Central memory CD4-positive, alpha-beta T cell (primary cell): ENCODE results near the gene RNF14.
A peak's percentile ranks its signal among the peaks of the same experiment; 100 is the strongest.

Source experiments
- DNase-seq: peaks from one replicate; pipeline ENCODE4 v3.0.0; 2022

The RNF14 gene

DNA sequence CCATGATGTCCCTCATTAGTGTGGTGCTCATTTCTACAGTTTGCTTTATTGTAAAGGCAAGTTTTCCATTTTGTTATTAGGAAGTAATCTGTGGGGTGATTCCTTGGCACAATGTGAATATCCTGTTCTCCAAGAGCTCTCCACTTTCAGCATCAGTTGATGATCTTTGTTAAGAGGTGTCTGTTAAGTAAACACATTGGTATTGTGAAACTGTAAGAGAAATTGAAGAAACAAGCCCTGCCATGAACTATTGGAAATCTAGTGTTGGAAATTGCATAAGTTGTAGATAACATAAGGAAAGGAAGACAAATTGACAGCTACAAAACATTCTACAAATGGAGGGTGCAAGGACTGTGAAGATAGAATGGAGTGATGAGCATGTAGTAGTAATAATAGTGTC lies 17.2 kb downstream of the RNF14 start:
- no peak for DNase-seq

DNA sequence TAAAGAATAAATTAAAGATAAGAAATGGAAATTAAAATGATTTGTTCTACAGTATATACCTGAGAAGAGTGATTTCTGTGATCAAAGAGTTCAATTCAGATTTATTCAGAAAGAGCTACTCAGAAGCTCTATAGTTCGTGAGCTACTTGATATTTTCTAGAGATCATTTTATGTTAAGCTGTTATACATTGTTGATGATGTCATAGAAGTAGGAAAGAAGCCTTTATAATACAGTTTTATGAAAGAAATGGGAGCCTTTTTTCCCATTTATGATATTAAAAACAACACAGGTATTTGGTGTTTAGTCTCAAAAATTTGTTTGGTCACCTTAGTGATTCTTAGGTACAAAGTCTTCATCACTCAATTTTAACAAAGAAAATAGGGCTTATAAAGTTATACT lies 20.8 kb downstream of the RNF14 start:
- DNase-seq: no peak

DNA sequence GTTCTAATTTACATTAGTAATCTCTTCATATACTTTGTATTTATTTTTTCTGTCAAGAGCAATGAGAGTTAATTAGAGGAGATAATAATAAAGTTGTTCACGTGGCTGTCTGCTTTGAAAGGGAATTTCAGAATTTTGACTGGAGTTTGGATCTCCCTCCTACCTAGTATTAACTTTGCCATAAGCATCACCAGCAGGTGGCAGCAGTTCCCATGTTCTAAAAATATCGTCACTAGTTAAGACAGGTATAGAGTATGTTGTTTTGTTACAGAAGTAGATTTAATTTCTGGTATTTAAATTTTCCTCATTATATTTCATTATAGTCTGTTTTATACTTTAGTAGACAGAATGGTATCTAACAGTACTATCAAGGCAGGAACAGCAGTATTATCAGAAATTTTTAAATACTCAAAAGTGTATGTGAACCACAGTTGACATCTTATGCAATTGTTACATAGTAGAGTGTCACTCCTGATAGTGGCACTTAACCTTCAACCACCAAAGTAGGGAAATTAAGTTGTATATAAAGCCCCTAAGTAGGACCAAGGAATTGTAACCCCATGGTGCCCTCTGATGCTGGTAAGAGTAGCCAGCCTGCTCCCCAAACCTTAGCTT lies 23.6 kb downstream of the RNF14 start:
- DNase-seq: peak; percentile 61

DNA sequence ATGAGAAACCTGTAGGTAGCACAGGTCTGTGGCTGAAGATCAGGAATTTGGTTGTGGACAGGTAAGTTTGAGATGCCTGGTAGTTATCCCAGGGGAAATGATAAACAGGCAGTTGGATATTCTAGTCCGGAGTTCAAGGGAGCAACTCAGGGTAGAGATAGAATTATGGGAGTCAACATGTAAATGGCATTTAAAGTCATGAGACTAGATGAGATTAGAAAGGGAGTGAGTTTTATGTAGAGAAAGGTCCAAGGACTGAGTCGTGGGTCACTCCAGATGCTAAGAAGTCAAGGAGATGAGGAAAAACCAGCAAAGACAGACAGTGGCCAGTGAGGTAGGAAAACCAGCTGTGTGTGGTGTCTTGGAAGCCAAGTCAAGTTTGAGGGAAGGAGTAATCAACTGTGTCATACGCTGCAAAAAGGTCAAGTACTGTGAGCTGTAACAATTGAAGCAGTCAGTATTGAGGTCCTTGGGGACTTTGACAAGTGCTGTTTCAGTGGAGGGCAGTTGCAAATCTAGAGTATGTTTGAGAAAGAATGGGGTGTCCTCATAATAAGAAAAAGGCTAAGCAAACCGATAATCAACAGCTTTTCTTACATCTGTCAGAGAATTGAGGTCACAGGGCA lies 25.7 kb downstream of the RNF14 start:
- no peak for DNase-seq

DNA sequence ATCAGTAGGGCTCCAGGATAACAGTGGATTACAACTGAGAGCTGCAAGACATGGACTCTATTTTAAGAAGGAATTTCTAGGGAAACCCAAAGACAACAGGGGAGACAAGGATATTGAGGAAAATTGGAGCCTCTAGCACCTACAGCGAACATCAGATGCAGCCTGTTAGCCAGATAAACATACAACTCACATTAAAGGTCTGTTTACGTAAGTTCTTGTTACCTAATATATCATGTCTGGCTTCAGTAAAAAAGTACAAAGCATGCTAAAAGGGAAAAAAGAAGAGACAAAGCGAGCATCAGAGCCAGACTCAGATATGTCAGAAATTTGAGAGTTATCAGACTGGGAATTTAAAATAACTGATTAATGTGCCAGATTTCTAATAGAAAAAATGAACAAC lies 26.8 kb downstream of the RNF14 start:
- DNase-seq: no peak

DNA sequence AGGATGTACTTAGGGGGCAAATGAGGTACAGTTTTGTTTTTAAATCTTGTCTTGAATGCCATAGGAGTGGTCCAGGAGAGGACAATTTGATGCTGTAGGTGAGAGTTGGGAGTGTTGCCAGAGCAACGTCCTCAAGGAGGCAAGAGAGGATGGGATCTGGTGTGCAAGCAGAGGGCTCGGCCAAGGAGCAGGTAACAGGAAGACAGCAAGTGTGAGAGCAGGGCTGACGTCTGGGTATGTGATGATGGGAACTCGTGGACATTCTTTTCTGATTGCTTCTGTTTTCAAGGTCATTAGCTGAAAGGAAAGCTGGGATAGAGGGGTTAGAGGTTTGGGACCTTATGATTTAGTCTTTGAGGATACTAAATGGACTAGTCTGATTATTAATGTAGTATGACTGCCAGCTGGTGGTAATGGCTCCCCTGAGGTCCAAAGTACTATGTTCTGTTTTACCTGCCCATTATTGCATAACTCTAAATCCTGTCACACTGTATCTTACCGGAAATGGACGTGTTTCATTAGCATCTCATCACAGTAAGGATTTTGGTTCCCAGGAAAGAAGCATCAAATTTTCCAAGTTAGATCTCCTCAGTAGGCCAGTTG lies 28.6 kb downstream of the RNF14 start:
- no peak for DNase-seq

DNA sequence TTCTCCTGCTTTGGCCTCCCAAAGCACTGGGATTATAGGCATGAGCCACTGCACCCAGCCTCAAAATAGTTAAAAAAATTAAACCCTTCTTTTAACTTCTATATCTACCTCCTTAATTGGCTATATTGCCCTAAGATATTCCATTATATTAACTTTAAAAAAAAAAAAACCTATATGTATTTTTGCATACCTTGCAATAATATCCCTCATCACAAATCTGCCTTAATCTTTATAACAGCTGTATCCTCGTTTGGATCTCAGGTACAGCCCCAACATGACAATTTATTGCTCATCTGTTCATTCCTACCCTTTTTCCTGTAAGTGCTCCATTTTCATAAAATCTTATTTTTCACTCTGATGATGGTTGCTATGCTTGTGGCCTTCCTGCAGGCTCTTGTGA lies 31.3 kb downstream of the RNF14 start:
- DNase-seq: no peak

DNA sequence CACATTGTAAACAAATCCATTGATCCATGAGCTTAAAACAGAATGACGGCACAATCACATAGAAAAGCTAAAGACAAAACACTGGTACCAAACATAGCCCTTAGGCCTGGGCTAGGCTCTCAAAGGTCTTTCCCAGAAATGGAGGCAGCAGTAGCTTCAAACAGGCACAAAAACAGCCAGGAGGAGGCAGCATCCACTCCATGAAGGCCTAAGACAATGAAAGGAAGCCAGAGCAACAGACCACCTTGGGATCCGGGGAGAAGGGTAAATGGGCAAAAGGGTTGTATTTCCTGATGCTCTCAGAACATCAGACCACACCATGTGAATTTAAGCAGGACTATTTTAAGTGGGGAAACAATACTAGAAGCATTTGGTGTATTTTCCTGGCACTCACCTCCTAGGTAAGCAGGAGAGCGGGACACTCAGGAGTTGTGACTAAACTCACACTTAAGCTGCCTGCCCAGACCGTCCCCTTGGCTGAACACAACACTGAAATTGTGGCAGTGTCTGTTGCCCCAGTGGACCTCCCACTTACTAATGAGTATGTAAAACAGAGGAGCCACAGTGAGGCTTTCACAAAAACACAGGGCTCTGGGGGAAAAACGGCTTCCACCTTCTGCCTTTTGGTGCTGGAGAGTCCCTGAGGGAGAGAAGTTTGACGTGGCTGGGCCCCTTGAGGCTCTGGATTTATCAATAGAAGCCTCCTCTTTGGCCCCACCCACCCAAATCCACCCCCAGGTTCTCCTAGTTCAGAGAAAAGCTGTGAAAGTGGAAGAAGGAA lies 32.0 kb downstream of the RNF14 start:
- no peak for DNase-seq

DNA sequence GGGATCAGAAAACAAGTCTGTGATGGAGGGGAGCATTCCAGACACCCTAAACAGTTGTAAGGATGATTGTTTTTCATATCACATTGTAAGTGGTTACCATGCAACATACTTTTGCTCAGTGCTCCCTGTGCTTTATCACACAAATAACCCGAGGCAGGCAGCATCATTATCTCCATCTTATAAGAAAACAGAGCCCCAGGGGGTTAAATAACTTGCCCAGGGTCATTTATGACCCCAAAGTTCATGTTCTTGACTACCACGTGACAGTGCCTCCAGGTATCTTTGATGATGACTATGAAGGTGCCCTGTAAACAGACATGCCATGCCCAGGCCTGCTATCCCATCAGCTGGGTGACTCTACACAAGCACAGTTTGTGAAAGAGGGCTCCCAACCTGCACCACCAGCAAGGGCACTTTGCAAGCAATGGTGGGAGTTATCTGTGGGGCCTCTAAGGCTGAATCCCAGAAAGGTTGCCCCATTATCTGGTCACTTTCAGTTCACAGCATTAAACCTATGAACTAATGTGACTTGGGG lies 34.4 kb downstream of the RNF14 start:
- no peak for DNase-seq

DNA sequence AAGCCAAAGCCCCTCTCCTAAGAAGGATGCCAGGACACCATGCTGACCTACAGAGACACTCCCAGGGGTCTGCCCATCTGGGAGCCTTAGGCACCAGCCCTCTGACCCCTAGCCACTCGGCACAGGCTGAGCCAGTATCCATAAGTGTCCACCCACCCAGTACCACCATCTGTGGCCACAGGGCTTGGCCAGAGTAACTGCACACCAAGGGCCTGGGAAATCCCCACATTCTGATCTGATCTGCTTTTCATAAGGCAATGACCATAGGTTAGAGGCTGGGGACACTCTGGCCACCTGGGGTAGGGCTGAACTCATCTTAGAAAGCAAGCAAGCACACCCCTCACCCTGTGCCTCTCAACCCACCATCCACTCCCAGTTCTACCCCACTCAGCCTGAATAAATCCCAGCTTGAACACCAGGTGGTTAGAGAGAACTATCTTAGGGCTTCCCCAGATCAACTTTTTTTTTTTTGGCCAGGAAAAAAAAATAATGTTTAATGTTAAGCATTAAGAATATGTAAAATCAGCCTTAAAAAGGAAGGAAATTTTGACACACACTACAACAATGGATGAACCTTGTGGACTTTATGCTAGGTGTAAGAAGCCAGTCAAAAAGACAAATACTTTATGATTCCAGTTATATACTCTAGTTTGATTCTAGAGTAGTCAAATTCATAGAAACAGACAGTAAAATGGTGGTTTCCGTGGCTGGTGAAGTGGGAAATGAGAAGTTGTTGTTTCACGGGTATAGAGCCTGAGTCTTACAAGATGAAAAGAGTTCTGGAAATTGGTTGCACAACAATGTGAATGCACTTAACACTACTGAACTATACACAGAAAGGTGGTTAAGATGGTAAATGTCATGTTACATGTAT lies 37.7 kb downstream of the RNF14 start:
- DNase-seq: peak; percentile 19

DNA sequence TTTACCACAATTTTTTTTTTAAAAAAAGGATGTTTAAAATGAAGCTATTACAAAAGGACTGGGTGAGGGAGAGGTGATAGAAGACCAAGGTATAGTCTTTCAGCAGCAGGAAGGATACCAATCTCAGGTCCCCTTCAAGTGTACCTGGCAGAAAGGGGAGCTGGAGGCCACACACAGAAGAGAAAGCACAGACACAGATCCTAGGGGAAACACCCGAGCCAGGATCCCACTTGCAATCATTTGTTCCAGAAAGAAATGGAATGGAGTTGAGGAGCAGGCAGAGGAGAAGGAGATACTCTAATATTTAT lies 38.3 kb downstream of the RNF14 start:
- DNase-seq: no peak

DNA sequence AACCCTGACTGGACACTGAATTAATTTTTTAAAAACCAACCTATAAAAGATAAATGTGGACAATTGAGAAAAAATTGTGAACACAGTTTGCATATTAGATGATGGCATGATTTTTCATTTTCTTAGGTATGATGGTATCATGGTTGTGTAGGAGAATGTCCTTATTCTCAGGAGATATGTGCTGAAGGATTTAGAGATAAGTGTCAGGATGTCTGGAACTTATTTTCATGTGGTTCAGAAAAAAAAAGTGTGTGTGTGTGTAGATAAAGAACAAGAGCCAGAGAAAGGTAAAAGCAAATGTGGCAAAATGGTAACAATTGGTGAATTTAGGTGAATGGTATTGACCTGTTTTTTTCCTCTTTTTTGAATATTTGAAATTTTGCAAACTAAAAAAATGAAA lies 39.9 kb downstream of the RNF14 start:
- no peak for DNase-seq

DNA sequence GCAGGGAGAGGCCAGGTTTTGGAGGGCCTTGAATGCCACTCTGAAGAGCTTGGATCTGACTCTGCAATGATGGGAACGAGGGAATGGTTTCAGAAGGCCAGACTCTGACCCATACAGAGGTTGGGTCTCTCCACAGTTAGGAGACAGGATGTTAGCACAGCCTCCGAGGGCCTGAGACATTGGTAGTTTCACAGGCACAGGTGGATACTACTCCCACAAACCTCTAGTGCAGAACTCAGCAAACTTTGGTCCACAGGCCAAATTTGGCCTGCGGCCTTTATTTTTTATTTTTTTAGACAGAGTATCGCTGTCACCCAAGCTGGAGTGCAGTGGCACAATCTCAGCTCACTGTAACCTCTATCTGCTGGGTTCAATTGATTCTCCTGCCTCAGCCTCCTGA lies 41.0 kb downstream of the RNF14 start:
- DNase-seq: no peak

DNA sequence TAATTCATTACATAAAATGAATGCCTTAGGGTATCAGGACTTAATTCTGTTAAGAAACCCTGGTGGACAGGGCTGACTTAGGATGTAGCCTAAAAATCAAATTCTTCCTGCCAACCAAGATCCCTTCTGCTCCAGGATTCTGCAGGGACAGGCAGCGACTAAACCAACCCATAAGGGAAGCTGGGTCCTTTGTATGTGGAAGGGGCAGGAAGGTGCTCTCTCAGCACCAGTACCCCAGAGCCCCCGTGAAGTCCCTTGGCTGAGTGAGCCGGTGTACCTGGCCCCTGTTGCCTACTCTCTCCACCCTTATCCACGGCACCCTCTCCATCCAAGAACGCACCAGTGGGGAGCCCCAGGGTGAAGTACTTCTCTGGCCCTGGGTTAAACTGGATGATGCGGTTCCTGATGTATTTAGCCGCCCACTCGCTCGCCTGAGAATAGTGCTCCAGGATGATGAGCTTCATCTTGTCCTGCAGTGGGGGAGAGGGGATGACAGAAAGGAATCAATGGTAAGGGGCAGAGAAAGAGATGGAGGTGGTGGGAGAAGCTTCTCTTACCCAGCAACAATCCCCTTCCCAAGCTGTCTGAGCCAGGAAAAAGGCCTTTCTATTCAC lies 42.8 kb downstream of the RNF14 start:
- no peak for DNase-seq

DNA sequence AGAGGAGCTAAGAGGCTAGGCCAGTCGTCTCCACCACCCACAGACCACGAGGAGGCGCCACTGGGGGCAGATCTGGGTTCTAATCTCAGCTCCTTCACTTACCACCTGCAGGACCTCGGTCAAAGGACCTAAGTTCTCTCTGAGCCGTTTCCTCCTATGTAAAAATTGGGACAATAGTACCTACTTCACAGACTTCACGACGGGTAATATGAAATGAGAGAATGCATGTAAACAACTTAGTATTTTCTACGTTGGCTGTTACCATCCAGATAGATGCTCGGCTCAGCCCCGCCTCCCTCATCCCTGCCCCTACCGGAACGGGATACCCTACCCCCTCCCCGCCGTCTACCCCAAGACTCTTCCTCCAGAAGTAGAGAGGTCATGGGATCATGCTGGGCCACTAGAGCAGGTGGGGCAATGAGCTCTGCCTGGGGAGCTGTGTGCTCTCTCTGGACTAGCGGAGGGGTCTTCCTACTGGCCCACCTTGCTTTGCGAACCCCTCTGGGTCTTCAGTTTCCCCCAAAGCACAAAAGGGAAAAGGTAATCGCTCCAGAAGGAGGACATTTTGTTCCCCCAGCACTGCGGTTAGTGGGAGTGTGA lies 43.4 kb downstream of the RNF14 start:
- peak; percentile 21 for DNase-seq

DNA sequence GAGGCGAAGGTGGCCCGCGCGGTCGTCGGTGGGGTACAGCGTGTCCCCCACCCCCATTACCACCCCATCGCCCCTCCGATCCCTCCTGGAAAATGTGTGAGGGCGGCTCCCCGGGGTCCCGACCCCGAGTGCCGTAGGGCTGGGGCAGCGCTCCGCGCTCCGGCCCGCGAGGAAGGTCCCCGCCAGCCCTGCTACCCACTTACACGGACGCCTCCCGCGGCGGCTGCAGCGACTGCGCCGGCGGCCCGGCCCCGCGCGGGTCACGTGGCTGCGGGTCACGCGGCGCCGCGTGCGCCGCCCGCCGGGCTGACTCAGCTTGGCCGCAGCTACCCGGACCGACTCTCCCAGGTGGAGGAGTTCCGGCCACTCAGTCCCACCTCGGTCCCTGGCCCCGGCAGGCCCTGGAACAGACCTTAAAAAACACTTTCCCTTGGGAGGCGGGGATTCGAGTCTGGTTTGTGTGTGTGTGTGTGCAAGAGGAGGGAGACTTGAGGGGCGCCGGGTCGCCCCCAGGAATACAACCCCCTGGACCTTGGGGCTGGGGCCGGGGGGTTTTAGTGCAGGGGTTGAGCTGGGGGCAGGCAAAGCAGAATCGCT lies 44.0 kb downstream of the RNF14 start, which contains the start of gene GNPDA1:
Gene GNPDA1 (minus strand): TSS at position 236 of the 597 bp plus-strand sequence. CDS start 992 bp downstream, outside the sequence.
- peak; percentile 67 for DNase-seq

DNA sequence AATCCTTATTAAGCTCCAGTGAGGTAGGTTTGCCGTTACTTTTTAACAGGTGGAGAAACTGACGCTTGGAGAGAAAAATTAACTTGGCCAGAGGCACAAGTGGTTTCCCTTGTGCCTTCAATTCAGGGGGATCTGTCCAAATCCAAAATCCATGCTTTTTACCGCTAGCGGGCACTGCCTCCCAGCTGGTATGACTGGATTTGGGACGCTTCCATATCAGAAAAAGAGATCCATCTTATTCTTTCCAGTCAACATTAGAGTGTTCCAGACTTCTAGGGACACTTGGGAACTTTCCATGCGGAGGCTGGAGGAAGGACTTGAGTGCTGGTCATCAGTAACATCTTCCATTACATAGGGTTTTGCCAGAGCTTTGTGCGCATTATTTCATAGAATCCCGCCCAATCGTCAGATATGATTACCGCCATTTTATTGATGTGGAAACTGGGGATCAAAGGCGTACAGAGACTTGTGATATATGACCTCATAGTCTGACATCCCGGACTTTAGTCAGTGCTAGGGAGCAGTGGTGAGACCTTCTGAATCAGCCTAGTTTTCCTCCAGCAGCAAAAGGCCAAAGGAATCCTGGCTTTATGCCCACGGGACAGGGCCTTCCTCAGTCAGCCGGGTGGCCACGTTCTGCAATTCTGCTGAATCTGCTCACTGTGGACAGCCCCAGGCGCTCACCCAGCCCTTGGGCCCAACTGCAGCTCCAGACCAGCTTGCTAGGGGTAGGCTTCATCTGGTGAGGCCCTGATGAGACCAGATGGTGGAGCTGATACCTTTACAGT lies 45.0 kb downstream of the RNF14 start:
- no peak for DNase-seq

DNA sequence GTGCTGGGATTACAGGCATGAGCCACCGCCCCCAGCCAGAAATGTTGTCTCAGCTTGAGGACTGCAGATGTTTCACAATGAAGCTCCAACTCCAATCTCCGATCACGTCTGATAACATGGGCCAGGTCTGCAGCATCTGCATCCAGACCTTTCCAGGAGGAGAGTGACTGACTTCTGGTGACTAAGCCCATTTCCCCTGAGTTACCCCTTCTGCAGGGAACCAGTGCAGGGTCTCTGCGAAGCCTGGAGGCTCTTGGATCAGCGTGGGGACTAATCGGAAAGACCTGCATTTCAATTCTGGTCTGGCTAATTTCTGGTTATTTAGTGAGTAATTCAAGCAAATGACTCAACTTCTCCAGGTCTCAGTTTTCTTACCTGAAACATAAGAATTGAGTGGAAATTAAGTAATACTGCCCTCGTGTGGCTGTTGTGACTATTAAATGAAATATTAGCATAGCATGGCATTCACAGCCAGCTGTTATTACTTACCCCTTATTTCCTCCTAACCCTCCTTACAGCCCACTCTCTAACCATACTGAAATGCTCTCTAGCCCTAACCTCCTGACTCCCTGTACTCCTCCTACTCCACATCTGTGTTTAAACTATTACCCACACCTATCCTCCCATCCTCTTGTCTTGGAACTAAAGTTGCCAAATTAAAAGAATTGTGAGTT lies 46.1 kb downstream of the RNF14 start:
- peak; percentile 59 for DNase-seq

DNA sequence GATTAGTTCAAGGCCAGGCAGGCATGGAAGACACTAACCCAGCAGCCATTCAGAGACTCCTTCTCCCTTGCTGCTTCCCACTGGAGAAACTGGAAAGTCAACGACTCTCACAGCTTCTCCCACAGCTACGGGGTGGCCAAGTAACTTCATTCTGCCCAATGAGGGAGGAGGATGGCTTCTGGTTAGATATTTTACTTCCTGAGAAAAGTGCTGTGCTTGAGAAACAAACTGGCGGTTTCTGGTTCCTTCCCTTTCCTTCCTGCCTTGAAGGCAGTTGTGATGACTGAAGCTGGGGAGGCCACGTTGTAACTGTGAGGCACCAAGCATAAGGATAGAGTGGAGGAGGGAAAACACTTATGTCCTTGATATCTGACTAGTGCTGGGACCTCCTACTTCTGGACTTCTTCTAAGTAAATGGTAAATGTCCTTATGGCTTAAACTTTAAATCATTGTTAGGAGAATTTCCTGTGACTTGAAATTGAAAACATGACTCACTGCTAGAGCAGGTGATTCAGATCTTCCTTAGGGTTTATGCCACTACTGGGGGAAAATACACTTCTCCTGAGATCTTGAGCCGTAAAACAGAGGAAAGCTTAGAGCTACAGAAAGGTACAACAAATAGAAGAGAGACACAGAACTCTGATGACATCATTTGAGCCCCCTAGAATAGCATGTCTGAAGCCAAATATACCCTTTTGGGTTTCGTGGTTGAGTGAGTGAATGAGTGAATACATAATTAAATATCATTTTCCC lies 47.1 kb downstream of the RNF14 start:
- peak; percentile 52 for DNase-seq
